ENCODE data around the gene FAM118A. TPM values are rescaled to one million over a fixed set of nuclear protein-coding genes. Genes with fewer than 3 reads are reported as not detected.
"Not testable (repeated sequence)": the region's sequence is repeated elsewhere in the genome, so short reads cannot be mapped to it uniquely, and the experiment has no call there.

FAM118A gene
- 10 to 100 TPM; 20.9 to 23.5 TPM for total RNA-seq
- long read RNA-seq, partial matches to known transcripts = 2 of 27 reads
- long read RNA-seq, other reads (novel, unspliced or antisense) = 25 of 27 reads

- intact Hi-C loops (cut with DNase I) = loop anchor here in 1 of 2 donors (5.0 kb wide), 1 partner anchor 37 kb away; no protein-coding TSS in a partner anchor
Measured at GRCh38 chr22:45309422-45310227, at the start of gene FAM118A. TSS of gene FAM118A (plus strand) at chr22:45309934. CDS start at chr22:45322380, 12,446 bp downstream.

DNA sequence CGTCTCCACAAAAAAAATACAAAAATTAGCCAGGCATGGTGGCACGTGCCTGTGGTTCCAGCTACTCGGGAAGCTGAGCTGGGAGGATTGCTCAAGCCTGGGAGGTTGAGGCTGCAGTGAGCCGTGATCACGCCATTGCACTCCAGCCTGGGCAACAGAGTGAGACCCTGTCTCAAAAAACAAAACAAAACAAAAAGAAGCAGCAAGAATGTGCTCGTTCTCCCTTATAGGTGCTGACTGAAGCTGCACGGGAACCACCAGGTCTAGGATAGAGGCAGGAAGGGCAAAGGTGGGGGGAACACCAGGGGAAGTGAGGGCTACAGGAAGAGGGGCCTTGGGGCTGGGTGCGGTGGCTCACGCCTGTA is 49.4 kb upstream of the FAM118A start:
- ATAC-seq; intact Hi-C loops (cut with DNase I); DNase-seq: not testable (repeated sequence)

More at GRCh38 chr22:45309422-45310227, at the start of gene FAM118A:
- ATAC-seq (peak; percentile 95 to 97), DNase-seq (peak; percentile 89)

- intact Hi-C loops (cut with DNase I) = no loop called here
- ATAC-seq = no peak
- DNase-seq = no peak
Measured at GRCh38 chr22:45261407-45262088, 48.2 kb upstream of the FAM118A start.

- no peak for DNase-seq
- intact Hi-C loops (cut with DNase I) = no loop called here
- no peak for ATAC-seq
Measured at GRCh38 chr22:45262195-45262930, 47.4 kb upstream of the FAM118A start.

GRCh38 chr22:45262931-45263462 is 46.7 kb upstream of the FAM118A start:
- peak in 1 of 2 donors; percentile 3 for ATAC-seq
- no peak for DNase-seq
- intact Hi-C loops (cut with DNase I) = no loop called here

DNA sequence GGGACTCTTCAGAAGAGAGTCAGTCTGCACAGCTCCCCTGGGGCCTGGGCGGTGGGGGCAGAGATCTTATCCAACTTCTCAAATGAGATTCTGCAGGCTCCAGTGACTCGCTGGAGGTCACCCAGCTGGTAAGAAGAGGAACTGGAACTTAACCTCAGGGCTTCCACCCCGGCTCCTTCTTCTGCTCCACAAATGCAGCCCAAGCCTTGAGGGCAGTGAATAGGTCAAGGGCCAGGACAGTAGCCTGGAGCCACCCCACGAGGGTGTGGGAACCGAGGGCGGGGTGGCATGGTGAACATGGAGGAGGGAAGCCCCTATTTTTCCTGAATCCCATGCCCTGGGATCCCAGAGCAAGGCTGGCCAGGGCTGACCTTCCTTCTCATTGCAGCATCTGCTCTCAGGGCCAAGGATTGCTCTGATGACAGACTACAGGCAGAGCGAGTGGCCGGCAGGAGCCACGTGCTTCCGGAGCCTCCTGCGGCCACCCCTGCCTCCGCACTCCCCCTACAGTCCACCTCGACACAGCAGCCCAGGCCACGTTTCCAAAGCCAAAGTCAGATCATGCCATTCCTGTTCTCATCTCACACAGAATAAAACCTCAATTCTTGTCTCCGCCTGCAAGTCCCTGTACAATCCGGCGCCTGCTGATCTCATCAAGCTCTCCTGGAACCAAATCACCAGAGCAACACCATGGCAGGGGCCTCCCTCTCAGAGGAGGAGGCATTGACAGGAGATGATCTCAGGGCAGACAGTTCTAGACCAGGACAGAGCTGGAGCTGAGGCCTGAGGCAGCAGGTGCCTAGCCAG is 46.1 kb upstream of the FAM118A start:
- intact Hi-C loops (cut with DNase I) = no loop called here
- peak; percentile 91 to 94 for ATAC-seq
- DNase-seq = peak; percentile 82

GRCh38 chr22:45265535-45265934 is 44.2 kb upstream of the FAM118A start:
- DNase-seq = no peak
- intact Hi-C loops (cut with DNase I) = loop anchor here in 1 of 2 donors (5.0 kb wide), 1 partner anchor 287 kb away; no protein-coding TSS in a partner anchor
- no peak for ATAC-seq

- ATAC-seq (peak in 1 of 2 donors; percentile 15), DNase-seq (no peak)
- intact Hi-C loops (cut with DNase I) = loop anchor here (2.0 to 5.0 kb wide), 2 partner anchors 166 to 284 kb away; no protein-coding TSS in a partner anchor
Measured at GRCh38 chr22:45268167-45268957, 41.4 kb upstream of the FAM118A start.

- intact Hi-C loops (cut with DNase I) = loop anchor here (2.0 to 5.0 kb wide), 2 partner anchors 166 to 283 kb away; no protein-coding TSS in a partner anchor
- ATAC-seq = peak; percentile 86 to 91
- DNase-seq = peak; percentile 87
Measured at GRCh38 chr22:45268958-45269844, 40.5 kb upstream of the FAM118A start.

DNA sequence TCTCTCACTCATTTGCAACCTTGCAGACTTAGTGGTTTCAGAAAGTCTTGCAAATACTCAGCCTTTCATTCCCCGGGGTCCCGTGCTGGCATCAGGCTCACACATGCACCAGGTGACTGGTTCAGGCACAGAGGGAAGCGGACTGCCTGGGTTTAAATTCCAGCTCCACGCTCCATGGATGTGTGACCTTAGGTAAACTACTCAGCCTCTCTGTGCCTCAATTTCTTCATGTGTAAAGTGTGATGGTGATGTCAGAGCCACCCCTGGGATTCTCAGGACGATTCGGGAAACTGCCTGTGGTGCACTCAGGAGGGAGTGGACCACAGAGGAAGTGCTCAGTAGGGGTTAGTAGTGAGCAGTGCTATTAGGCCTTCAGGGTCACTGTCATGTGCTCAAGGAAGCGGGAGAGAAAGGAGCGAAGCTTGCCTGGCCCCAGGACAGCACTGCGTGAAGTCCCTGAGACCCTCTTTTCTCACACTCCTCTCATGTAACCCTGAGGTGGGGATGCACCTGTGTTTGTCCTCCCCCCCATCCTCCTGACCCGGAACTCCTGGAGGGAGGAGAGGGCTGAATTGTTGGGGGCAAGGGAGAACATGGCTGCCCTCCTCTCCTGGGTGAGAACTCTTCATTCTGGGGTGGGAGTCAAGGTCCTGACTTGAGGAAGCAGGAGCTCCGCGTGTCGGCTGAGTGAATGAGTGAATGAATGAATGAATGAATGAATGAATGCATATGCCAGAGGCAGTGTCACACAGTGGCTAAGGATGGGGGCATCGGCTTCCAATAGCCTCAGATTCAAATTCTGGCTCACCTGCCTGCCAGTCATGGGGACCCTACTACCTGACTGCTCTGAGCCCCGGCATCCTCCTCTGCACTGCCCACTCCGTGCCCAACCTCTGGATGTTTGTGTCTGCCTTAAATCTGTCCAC is 39.4 kb upstream of the FAM118A start:
- ATAC-seq = peak in 1 of 2 donors; percentile 4
- no peak for DNase-seq
- intact Hi-C loops (cut with DNase I) = loop anchor here in 1 of 2 donors (5.0 kb wide), 2 partner anchors 37 to 282 kb away; partner anchors contain the start of gene FAM118A

DNA sequence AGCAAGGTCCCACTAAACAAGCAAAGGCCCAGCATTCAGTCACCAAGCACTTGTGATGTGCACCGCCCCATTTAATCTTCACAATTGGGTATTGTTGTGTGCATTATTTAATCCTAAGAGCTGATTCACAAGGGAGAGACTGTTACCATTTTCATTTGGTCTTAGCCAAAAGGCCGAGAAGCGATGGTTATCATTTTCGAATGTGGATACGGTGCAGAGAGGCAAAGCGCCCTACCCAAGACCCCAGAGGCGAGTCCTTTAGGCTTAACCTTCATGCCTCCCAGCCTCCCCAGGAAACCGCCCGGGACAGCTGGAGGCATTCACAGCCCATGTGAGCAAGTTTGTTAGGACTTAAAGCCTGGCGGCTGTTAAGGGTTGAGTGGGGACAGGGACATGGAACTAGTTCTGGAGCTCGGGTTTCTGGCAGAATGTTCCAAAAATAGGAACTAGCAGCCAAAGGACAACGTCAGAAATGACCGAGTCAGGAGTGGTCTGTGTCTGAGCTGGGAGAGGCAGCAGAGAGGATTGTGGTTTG is 38.0 kb upstream of the FAM118A start:
- intact Hi-C loops (cut with DNase I) = loop anchor here in 1 of 2 donors (5.0 kb wide), 2 partner anchors 36 to 281 kb away; partner anchors contain the start of gene FAM118A
- ATAC-seq (peak; percentile 53 to 78), DNase-seq (peak; percentile 70)

- DNase-seq = no peak
- intact Hi-C loops (cut with DNase I) = loop anchor here in 1 of 2 donors (5.0 kb wide), 2 partner anchors 35 to 280 kb away; partner anchors contain the start of gene FAM118A
- no peak for ATAC-seq
Measured at GRCh38 chr22:45272498-45272897, 37.2 kb upstream of the FAM118A start.

- intact Hi-C loops (cut with DNase I) = loop anchor here in 1 of 2 donors (5.0 kb wide), 2 partner anchors 34 to 279 kb away; partner anchors contain the start of gene FAM118A
- ATAC-seq (no peak), DNase-seq (no peak)
Measured at GRCh38 chr22:45273452-45274075, 36.2 kb upstream of the FAM118A start.

- no peak for DNase-seq
- intact Hi-C loops (cut with DNase I) = no loop called here
- no peak for ATAC-seq
Measured at GRCh38 chr22:45276507-45277105, 33.1 kb upstream of the FAM118A start.
